ENCODE data around the gene ERMP1. TPM values are rescaled to one million over a fixed set of nuclear protein-coding genes. Genes with fewer than 3 reads are reported as not detected.

The ERMP1 gene
- total and polyA plus RNA-seq, 2 donors (not counting 3 experiments of a cell fraction or from before 2014, with no cell fraction given) = 9.7 to 16.6 TPM

DNA sequence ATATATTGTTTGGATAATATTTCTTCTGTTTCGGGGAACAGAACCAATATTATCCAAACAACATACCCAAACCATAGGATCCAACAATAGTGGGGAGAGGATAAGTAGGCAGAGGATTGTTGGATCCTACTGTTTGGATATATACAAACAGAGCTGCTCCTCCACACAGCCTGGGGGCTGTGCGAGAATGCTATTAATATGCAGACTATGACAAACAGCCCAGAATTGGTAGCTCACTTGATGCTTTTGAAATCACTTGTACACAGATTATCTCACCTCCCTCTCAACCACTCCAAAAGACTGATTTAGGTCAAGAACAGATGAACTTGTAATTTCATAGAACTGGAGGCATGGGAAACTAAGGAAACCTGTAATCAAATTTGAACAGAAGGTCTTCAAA, 33.4 kb upstream of the ERMP1 start:
- Histone ChIP-seq H3K27me3 (ENCODE audit: control insufficient read depth in 2 of 2, insufficient read depth in 2 of 2, low read length in 2 of 2) (no peaks in the 10 kb centered on the region), H3K9me3 (replicated peaks; ENCODE audit: control insufficient read depth, insufficient read depth, low read length) (no peaks in the 10 kb centered on the region)
- intact Hi-C loops (cut with micrococcal nuclease) = loop anchor here (5.0 kb wide), 1 partner anchor 34 kb away; the partner anchor contains the start of gene ERMP1

More for the DNA sequence above, 33.4 kb upstream of the ERMP1 start:
- H3K4me1 ChIP-seq (ENCODE audit: control insufficient read depth, extremely low read depth, insufficient read depth, low read length) = no peaks in the 10 kb centered on the region
- no peak overlapping the region for H3K27ac ChIP-seq (ENCODE audit: insufficient read depth, low read depth, low read length)
- H3K4me3 ChIP-seq (replicated peaks in 1 of 3; ENCODE audit: insufficient read depth in 1 of 3, low read depth in 1 of 3, low read length in 3 of 3) = no peak overlapping the region
- H3K36me3 ChIP-seq (ENCODE audit: control insufficient read depth in 2 of 2, extremely low read depth in 1 of 2, insufficient read depth in 2 of 2, low read length in 2 of 2) = no peaks in the 10 kb centered on the region
- no peak overlapping the region for H3K4me2 ChIP-seq (ENCODE audit: insufficient read depth, low read length)
- DNase-seq (ENCODE audit: low read depth, low spot score) (no peak), FAIRE-seq (no peak)
- H2AFZ ChIP-seq (ENCODE audit: low read depth, low read length) = no peak overlapping the region
- no peaks in the 10 kb centered on the region for H4K20me1 ChIP-seq (replicated peaks; ENCODE audit: control insufficient read depth, extremely low read depth, insufficient read depth, low read length)
- TF ChIP-seq EZH2 (IDR thresholded peaks at IDR 0.05; ENCODE audit: borderline replicate concordance, low read depth, low read length, severe bottlenecking) = no peak
- TF ChIP-seq JUN (IDR thresholded peaks at IDR 0.05; ENCODE audit: borderline replicate concordance, insufficient read depth, insufficient read length, low read depth) = no peak
- TF ChIP-seq, protein P1, sequence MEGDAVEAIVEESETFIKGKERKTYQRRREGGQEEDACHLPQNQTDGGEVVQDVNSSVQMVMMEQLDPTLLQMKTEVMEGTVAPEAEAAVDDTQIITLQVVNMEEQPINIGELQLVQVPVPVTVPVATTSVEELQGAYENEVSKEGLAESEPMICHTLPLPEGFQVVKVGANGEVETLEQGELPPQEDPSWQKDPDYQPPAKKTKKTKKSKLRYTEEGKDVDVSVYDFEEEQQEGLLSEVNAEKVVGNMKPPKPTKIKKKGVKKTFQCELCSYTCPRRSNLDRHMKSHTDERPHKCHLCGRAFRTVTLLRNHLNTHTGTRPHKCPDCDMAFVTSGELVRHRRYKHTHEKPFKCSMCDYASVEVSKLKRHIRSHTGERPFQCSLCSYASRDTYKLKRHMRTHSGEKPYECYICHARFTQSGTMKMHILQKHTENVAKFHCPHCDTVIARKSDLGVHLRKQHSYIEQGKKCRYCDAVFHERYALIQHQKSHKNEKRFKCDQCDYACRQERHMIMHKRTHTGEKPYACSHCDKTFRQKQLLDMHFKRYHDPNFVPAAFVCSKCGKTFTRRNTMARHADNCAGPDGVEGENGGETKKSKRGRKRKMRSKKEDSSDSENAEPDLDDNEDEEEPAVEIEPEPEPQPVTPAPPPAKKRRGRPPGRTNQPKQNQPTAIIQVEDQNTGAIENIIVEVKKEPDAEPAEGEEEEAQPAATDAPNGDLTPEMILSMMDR (IDR thresholded peaks at IDR 0.05; ENCODE audit: extremely low read depth in 1 of 2, insufficient read depth in 1 of 2, low read depth in 1 of 2, low read length in 2 of 2) = no peak
- no peak for TF ChIP-seq POLR2A (IDR thresholded peaks at IDR 0.05; ENCODE audit: low read depth, low read length)
- no peak for TF ChIP-seq FOS (IDR thresholded peaks at IDR 0.05; ENCODE audit: borderline replicate concordance, insufficient read depth, low read length)
- no peak for TF ChIP-seq POLR2AphosphoS5 (IDR thresholded peaks at IDR 0.05; ENCODE audit: insufficient read depth, low read depth, low read length)
- no peak for TF ChIP-seq MYC (IDR thresholded peaks at IDR 0.05; ENCODE audit: low read depth, low read length)
- TF ChIP-seq GATA2 (IDR thresholded peaks at IDR 0.05; ENCODE audit: insufficient read depth, insufficient read length, low read depth, low read length) = no peak
- TF ChIP-seq, protein P2, sequence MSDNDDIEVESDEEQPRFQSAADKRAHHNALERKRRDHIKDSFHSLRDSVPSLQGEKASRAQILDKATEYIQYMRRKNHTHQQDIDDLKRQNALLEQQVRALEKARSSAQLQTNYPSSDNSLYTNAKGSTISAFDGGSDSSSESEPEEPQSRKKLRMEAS (IDR thresholded peaks at IDR 0.05; ENCODE audit: insufficient read depth, insufficient read length) = no peak
- CTCF ChIA-PET = no interaction called here
- dilution Hi-C loops (cut with MboI; ENCODE audit: extremely low pct_ligation_motif_present, low sequenced_read_pairs) = no loop called here
- H3K79me2 ChIP-seq (ENCODE audit: control insufficient read depth, insufficient read depth, low read length) = no peaks in the 10 kb centered on the region
- no peaks in the 10 kb centered on the region for H3K9me1 ChIP-seq (replicated peaks; ENCODE audit: control insufficient read depth, extremely low read depth, insufficient read depth, low read length)
- POLR2A ChIA-PET = no interaction called here
- BruUV-seq (replicated peaks) = no TSS peak
- no peak overlapping the region for H3K9ac ChIP-seq (replicated peaks; ENCODE audit: extremely low read depth, insufficient read depth, low read length)

All from endothelial cell of umbilical vein (primary cell).